Activated CD8-positive, alpha-beta T cell treated with anti-CD3 and anti-CD28 coated beads for 36 hours (primary cell): Measurements from ENCODE around the gene ZFP62. TPM values are rescaled to one million over a fixed set of nuclear protein-coding genes. Genes with fewer than 3 reads are reported as not detected.

Experiments used
- ATAC-seq: fragments of 200-7000 bp; cut with Tn5 transposase; one replicate; pipeline ENCODE4 v1.10.0; 2021; ENCODE audit warnings: mild to moderate bottlenecking, moderate library complexity
- CTCF ChIA-PET: fragments of 350-600 bp; sonication (Branson Sonifier 250); formaldehyde crosslinking; loops from one replicate; lab custom pipeline; 2021; ENCODE audit warnings: antibody characterized with exemption; lab: Charles Lee
- POLR2A ChIA-PET: fragments of 350-600 bp; sonication (Branson Sonifier 250); formaldehyde crosslinking; loops from one replicate; lab custom pipeline; 2021; ENCODE audit warnings: antibody characterized with exemption; lab: Charles Lee
- DNase-seq: peaks from one replicate; pipeline ENCODE4 v3.0.0-alpha.2; 2020
- H3K27ac Mint-ChIP-seq: one replicate; pipeline ENCODE4 v1.8.0; 2021; ENCODE audit warnings: mild to moderate bottlenecking, mixed read lengths
- H3K27me3 Mint-ChIP-seq: one replicate; pipeline ENCODE4 v1.8.0; 2021; ENCODE audit warnings: mixed read lengths
- H3K36me3 Mint-ChIP-seq: one replicate; pipeline ENCODE4 v1.8.0; 2021; ENCODE audit warnings: low read depth, mixed read lengths
- H3K4me1 Mint-ChIP-seq: one replicate; pipeline ENCODE4 v1.8.0; 2021; ENCODE audit warnings: low read depth, mixed read lengths
- H3K4me3 Mint-ChIP-seq: one replicate; pipeline ENCODE4 v1.8.0; 2021; ENCODE audit warnings: mild to moderate bottlenecking, moderate library complexity, mixed read lengths
- H3K9me3 Mint-ChIP-seq: one replicate; pipeline ENCODE4 v1.8.0; 2021; ENCODE audit warnings: mixed read lengths
- intact Hi-C: fragments of 100-400 bp; cut with micrococcal nuclease; formaldehyde crosslinking; loops from one replicate; pipeline ENCODE4 v1.10.0; 2022
- total RNA-seq, 2 experiments: library from RNA; stranded (reverse); gene quantifications; one replicate each; pipeline ENCODE4 v1.2.3, GENCODE V29; 2021
- TF ChIP-seq, protein P1 (sequence below): fragments of 200-600 bp; IDR thresholded peaks from one replicate; pipeline ENCODE4 v1.8.0; 2022; ENCODE audit warnings: antibody characterized with exemption, mild to moderate bottlenecking

Gene ZFP62
- total RNA-seq, 2 experiments from 2014 or later = 22.2 to 22.6 TPM

DNA sequence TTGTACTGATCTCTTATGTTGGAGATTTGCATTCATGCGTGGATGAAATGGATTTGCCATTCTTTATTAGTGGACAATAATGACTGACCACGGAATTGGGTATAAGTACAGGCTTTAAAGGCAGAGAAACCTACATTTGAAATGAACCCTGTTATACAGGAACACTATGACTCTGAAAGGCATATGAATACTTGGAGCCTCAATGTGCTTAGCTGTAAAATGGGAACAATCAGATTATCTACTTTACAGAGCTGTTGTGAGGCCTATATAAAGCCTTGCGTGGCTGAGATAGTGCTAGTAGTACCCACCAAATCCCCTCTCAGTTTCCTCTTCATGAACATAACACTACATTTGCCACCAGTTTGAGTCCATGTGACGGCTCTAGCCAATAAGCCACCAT is 39.5 kb downstream of the ZFP62 start:
- no peak for ATAC-seq
- Mint-ChIP-seq H3K27me3 (no peaks in the 10 kb centered on the region), H3K4me1 (peaks cover 35% of the 10 kb centered on the region), H3K9me3 (no peaks in the 10 kb centered on the region), H3K27ac (no peak overlapping the region), H3K4me3 (no peak overlapping the region), H3K36me3 (no peaks in the 10 kb centered on the region)
- intact Hi-C loops = no loop called here
- TF ChIP-seq, protein P1, sequence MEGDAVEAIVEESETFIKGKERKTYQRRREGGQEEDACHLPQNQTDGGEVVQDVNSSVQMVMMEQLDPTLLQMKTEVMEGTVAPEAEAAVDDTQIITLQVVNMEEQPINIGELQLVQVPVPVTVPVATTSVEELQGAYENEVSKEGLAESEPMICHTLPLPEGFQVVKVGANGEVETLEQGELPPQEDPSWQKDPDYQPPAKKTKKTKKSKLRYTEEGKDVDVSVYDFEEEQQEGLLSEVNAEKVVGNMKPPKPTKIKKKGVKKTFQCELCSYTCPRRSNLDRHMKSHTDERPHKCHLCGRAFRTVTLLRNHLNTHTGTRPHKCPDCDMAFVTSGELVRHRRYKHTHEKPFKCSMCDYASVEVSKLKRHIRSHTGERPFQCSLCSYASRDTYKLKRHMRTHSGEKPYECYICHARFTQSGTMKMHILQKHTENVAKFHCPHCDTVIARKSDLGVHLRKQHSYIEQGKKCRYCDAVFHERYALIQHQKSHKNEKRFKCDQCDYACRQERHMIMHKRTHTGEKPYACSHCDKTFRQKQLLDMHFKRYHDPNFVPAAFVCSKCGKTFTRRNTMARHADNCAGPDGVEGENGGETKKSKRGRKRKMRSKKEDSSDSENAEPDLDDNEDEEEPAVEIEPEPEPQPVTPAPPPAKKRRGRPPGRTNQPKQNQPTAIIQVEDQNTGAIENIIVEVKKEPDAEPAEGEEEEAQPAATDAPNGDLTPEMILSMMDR = no peak
- ChIA-PET POLR2A (interaction anchor here (1.0 kb wide), 1 partner anchor 10 kb away, joined by 5 read pairs; no protein-coding TSS in a partner anchor), CTCF (interaction anchor here (0.7 kb wide), 1 partner anchor 18 kb away, joined by 3 read pairs; no protein-coding TSS in a partner anchor)
- no peak for DNase-seq

DNA sequence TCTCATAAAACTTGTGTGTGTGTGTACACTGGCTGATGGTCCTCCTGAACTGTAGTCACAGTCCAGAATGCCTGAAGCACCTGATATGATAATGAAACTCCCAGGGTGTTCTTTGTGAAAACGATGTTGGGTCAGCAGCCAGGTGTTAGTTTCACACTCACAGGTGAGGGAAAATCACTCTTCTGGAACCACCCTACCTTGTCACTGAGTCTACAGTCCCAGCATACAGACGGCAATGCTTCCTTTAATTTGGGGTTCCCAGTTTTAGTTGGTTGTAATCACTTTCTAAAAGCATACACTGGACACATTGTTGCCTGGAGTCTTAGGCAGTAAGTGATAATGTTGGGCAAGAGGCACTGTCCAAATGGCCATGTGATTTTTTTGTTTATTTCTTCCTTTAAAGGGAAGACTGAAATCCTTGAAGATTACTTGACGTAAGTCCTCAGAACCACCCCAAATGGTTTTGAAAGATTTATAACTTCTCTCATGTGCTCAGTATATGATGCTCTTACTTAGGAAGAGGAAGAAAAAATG is 40.2 kb downstream of the ZFP62 start:
- H3K36me3 Mint-ChIP-seq = no peaks in the 10 kb centered on the region
- intact Hi-C loops = no loop called here
- TF ChIP-seq, protein P1 = no peak
- peaks cover 34% of the 10 kb centered on the region for H3K4me1 Mint-ChIP-seq
- DNase-seq (no peak), ATAC-seq (no peak)
- H3K4me3 Mint-ChIP-seq = no peak overlapping the region
- POLR2A ChIA-PET = interaction anchor here (1.0 kb wide), 1 partner anchor 11 kb away, joined by 5 read pairs; no protein-coding TSS in a partner anchor
- CTCF ChIA-PET = interaction anchor here (0.7 kb wide), 1 partner anchor 18 kb away, joined by 3 read pairs; no protein-coding TSS in a partner anchor
- no peaks in the 10 kb centered on the region for H3K27me3 Mint-ChIP-seq
- no peak overlapping the region for H3K27ac Mint-ChIP-seq
- no peaks in the 10 kb centered on the region for H3K9me3 Mint-ChIP-seq

DNA sequence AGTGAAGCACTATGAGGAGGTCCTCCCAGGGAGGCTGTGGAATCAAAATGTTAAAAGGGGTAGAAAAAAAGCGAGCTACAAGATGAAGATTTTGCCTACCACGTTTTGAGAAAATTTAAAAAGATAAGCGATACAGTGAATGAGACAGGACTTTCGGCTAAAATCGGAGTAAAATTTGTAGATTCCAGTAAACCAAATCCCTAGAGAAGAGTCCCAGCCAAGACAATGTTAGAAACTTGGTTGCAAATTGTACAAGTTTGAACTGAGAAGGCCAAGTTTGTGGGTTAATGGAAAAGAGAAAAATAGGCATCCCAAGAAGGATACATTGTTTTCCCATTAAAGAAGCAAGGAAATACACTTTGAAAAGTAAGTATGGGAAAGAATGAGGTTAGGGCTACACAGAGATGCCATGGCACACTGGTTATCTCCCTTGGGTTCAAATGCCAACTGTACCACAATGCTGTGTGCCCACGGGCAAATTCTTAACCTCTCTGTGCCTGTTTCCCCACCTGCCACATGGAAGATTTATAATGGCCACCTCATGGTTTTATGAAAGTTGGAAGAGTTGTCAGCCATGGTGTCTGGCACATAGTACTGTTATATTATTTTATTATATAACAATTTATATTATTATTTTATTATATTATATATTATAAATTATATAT is 42.3 kb downstream of the ZFP62 start:
- ATAC-seq (no peak), DNase-seq (no peak)
- H3K27me3 Mint-ChIP-seq = no peaks in the 10 kb centered on the region
- POLR2A ChIA-PET = interaction anchor here (1.2 to 3.5 kb wide), 3 partner anchors 8 to 12 kb away, joined by 3 to 33 read pairs (median 5); no protein-coding TSS in a partner anchor
- TF ChIP-seq, protein P1 = no peak
- H3K36me3 Mint-ChIP-seq = no peaks in the 10 kb centered on the region
- CTCF ChIA-PET = interaction anchor here (0.9 to 3.1 kb wide), 3 partner anchors 12 to 21 kb away, joined by 3 to 19 read pairs (median 3); no protein-coding TSS in a partner anchor
- H3K9me3 Mint-ChIP-seq = no peaks in the 10 kb centered on the region
- H3K27ac Mint-ChIP-seq = no peak overlapping the region
- intact Hi-C loops = no loop called here
- no peak overlapping the region for H3K4me3 Mint-ChIP-seq
- H3K4me1 Mint-ChIP-seq = peaks cover 42% of the 10 kb centered on the region

DNA sequence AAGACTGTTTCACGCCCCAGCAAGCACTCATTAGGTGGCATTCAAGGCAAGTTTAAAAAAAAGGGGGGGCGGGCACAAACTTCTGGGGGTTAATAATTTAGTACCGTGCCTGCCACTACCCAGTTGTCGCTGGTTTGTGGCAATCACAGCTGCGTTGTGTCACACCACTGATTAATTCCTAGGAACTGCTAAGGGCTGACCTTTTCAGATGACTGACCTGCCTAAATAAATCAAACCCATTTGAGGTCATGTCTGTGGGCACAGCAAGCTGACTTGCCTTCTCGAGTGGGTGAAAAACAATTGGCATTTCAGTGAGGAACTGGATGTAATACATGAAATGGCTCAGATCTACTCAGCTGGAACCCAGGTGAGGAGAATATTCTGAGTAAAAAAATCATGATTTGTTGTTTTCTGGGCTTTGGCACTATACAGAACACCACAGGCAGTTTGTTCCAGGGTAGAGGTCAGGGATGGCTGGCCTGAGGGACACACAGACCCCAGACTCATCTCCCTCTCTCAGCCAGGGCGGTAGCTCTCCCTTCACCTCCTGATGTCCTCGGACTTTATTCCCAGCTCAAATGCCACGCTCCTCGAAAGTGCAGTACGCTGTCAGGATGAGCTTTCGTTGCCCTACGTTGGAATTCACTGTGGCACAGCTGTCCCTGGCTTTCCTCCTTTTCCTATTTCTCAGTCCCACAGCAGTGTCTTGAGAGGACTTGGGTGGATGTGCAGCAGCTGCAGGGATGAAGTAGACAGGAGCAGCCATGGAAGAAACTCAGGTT is 43.0 kb downstream of the ZFP62 start:
- Mint-ChIP-seq H3K36me3 (no peaks in the 10 kb centered on the region), H3K9me3 (no peaks in the 10 kb centered on the region), H3K27me3 (no peaks in the 10 kb centered on the region), H3K4me1 (peaks cover 49% of the 10 kb centered on the region), H3K4me3 (no peak overlapping the region), H3K27ac (no peak overlapping the region)
- ChIA-PET CTCF (interaction anchor here (0.9 to 3.1 kb wide), 3 partner anchors 12 to 22 kb away, joined by 3 to 19 read pairs (median 3); no protein-coding TSS in a partner anchor), POLR2A (interaction anchor here (1.0 to 3.5 kb wide), 4 partner anchors 9 to 13 kb away, joined by 3 to 33 read pairs (median 4); no protein-coding TSS in a partner anchor)
- DNase-seq (peak; percentile 57), ATAC-seq (peak; percentile 32)
- TF ChIP-seq, protein P1 = no peak
- intact Hi-C loops = no loop called here
